Testis (tissue), 2 donors: ENCODE measurements around the gene CCL19.
"Not testable (repeated sequence)": the region's sequence is repeated elsewhere in the genome, so short reads cannot be mapped to it uniquely, and the experiment has no call there.

Experiments used
- CTCF ChIP-seq, 3 experiments: fragments of 450-650 bp in 2 of 3; fragments of 200-600 bp in 1 of 3; sonication (generic) in 1 of 3; IDR thresholded peaks; one replicate each; pipeline ENCODE4 v1.5.1; 2016 to 2019; ENCODE audit warnings: antibody characterized with exemption in 3 of 3, mild to moderate bottlenecking in 2 of 3, moderate library complexity in 1 of 3
- POLR2A ChIP-seq: fragments of 450-650 bp; IDR thresholded peaks from one replicate; pipeline ENCODE4 v1.6.1; 2017; ENCODE audit warnings: antibody characterized with exemption, mild to moderate bottlenecking, moderate library complexity

DNA sequence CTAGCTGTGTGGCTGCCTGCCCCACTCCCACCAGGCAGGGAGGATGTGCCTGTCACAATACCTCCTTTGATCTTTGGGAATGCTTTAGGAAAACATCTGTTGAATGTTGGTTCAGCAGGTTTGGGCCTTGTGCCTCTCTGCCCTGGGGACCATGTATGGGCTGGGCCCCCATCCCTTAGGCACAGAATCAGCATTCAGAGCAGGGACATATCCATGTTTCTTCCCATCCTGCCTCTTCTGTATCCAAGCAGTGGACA is 28.6 kb upstream of the CCL19 start:
- TF ChIP-seq CTCF (IDR thresholded peaks at IDR 0.05); POLR2A: not testable (repeated sequence)
